Medulla oblongata (tissue), 1 donor: ENCODE measurements around the gene MYO1F.
"Not testable (repeated sequence)": the region's sequence is repeated elsewhere in the genome, so short reads cannot be mapped to it uniquely, and the experiment has no call there.

ENCODE experiments used
- DNase-seq: peaks from one replicate; pipeline ENCODE4 v3.0.0-alpha.2; 2015; ENCODE audit errors: extremely low spot score

The MYO1F gene

GRCh38 chr19:8517551-8518442 is 59.4 kb downstream of the MYO1F start:
- no peak for DNase-seq

- no peak for DNase-seq
Measured at GRCh38 chr19:8515317-8515716, 61.9 kb downstream of the MYO1F start.

- DNase-seq: not testable (repeated sequence)
Measured at GRCh38 chr19:8514505-8515009, 62.7 kb downstream of the MYO1F start.

GRCh38 chr19:8513687-8514504 is 63.3 kb downstream of the MYO1F start, which contains the start of gene ZNF414:
Gene ZNF414 (minus strand): TSS chr19:8514167. CDS start chr19:8514046, 121 bp downstream.
- peak; percentile 95 for DNase-seq

- DNase-seq: no peak
Measured at GRCh38 chr19:8513036-8513686, 64.1 kb downstream of the MYO1F start.

GRCh38 chr19:8512115-8512967 is 64.9 kb downstream of the MYO1F start:
- DNase-seq: no peak

GRCh38 chr19:8511573-8512101 is 65.6 kb downstream of the MYO1F start:
- DNase-seq: no peak

GRCh38 chr19:8510589-8511115 is 66.6 kb downstream of the MYO1F start:
- no peak for DNase-seq

- no peak for DNase-seq
Measured at GRCh38 chr19:8506402-8506957, 70.8 kb downstream of the MYO1F start.

- DNase-seq: peak; percentile 86
Measured at GRCh38 chr19:8505680-8506401, 71.4 kb downstream of the MYO1F start.

GRCh38 chr19:8504919-8505318 is 72.3 kb downstream of the MYO1F start:
- DNase-seq: no peak

- no peak for DNase-seq
Measured at GRCh38 chr19:8504171-8504570, 73.1 kb downstream of the MYO1F start.

GRCh38 chr19:8503510-8503909 is 73.7 kb downstream of the MYO1F start:
- DNase-seq: no peak

- no peak for DNase-seq
Measured at GRCh38 chr19:8501981-8502380, 75.3 kb downstream of the MYO1F start.

- DNase-seq: no peak
Measured at GRCh38 chr19:8501516-8501915, 75.7 kb downstream of the MYO1F start.

GRCh38 chr19:8500158-8500557 is 77.1 kb downstream of the MYO1F start:
- peak; percentile 47 for DNase-seq

- no peak for DNase-seq
Measured at GRCh38 chr19:8499048-8499833, 78.0 kb downstream of the MYO1F start.

GRCh38 chr19:8498295-8498694 is 78.9 kb downstream of the MYO1F start:
- DNase-seq: no peak

- no peak for DNase-seq
Measured at GRCh38 chr19:8494158-8494557, 83.1 kb downstream of the MYO1F start.
